MCF 10A (cell line): ENCODE results near the gene KCNJ3. TPM values are rescaled to one million over a fixed set of nuclear protein-coding genes. Genes with fewer than 3 reads are reported as not detected.

Experiments used
- BruUV-seq: library from RNA; stranded (reverse); fragments of 400-500 nt; replicated peaks from 2 replicates; lab custom pipeline; 2021; lab: Mats Ljungman, UMichigan
- CTCF ChIA-PET: fragments of 300-600 bp; sonication (Branson Sonifier 250); formaldehyde crosslinking; extraction: SDS; loops from one replicate; lab custom pipeline; 2021; ENCODE audit warnings: antibody characterized with exemption, inconsistent platforms; lab: Yijun Ruan, JAX
- POLR2A ChIA-PET: fragments of 300-600, 350-650 bp; sonication (Branson Sonifier 250); formaldehyde crosslinking; extraction: SDS; loops from one replicate; lab custom pipeline; 2020; ENCODE audit warnings: antibody characterized with exemption, inconsistent platforms; lab: Yijun Ruan, JAX
- DNase-seq: peaks from one replicate; pipeline ENCODE4 v3.0.0-alpha.2; 2018; ENCODE audit not compliant: unreplicated experiment
- H3K27ac Mint-ChIP-seq: one replicate; pipeline ENCODE4 v1.8.0; 2022; ENCODE audit warnings: mild to moderate bottlenecking, low read depth, mixed read lengths; ENCODE audit not compliant: unreplicated experiment
- H3K27me3 Mint-ChIP-seq: one replicate; pipeline ENCODE4 v1.8.0; 2022; ENCODE audit warnings: mixed read lengths; ENCODE audit not compliant: insufficient read depth, unreplicated experiment
- H3K36me3 Mint-ChIP-seq: one replicate; pipeline ENCODE4 v1.8.0; 2022; ENCODE audit warnings: mild to moderate bottlenecking, moderate library complexity, mixed read lengths; ENCODE audit not compliant: insufficient read depth, unreplicated experiment
- H3K4me1 Mint-ChIP-seq: one replicate; pipeline ENCODE4 v1.8.0; 2022; ENCODE audit warnings: mixed read lengths; ENCODE audit not compliant: insufficient read depth, unreplicated experiment
- H3K4me3 Mint-ChIP-seq: one replicate; pipeline ENCODE4 v1.8.0; 2022; ENCODE audit warnings: mild to moderate bottlenecking, moderate library complexity, mixed read lengths; ENCODE audit not compliant: unreplicated experiment
- H3K9me3 Mint-ChIP-seq: one replicate; pipeline ENCODE4 v1.8.0; 2022; ENCODE audit warnings: mixed read lengths; ENCODE audit not compliant: unreplicated experiment
- intact Hi-C: fragments of 100-400 bp; cut with micrococcal nuclease; formaldehyde crosslinking; loops from 2 replicates; pipeline ENCODE4 v1.14.1; 2022
- total RNA-seq: library from RNA; stranded (reverse); gene quantifications from 2 replicates; pipeline ENCODE4 v1.2.3, GENCODE V29; 2022
- TF ChIP-seq, protein P1 (sequence below): fragments of 200-600 bp; IDR thresholded peaks from one replicate; pipeline ENCODE4 v1.8.0; 2022; ENCODE audit warnings: antibody characterized with exemption, mild to moderate bottlenecking; ENCODE audit not compliant: unreplicated experiment

Gene KCNJ3
- total RNA-seq, 1 experiment from 2014 or later = not detected

DNA sequence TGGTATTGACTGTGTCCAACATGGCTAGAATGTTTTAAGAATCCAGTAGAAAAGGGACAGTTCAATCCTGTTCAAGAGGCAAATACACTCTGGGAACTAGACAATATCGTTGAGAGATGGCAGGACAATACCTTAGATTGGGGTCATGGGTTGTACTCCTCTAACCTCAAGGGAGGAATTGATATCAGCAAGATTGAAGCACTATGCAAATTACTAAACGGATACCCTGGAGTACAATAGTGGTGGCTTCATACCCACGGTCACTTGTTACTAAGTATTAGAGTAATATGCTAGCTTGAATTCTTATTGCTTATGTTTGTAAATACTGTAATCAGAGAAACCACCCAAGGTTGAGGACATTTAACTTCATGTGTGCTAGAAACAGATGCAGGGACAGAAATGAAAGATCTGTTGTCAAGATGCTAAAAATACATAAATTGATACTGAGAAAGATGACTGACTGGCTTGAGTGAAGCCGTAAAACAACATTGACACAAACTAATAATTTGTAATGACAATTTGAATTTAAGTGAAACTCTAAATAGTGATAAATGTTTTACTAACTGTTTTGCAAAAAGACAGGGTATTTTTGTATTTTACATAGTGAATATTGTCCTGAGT, 73.3 kb downstream of the KCNJ3 start:
- no peak for DNase-seq
- Mint-ChIP-seq H3K4me3 (no peak overlapping the region), H3K4me1 (no peaks in the 10 kb centered on the region), H3K27ac (no peak overlapping the region), H3K36me3 (no peaks in the 10 kb centered on the region), H3K27me3 (peaks cover 72% of the 10 kb centered on the region), H3K9me3 (no peaks in the 10 kb centered on the region)
- BruUV-seq = no TSS peak
- TF ChIP-seq, protein P1, sequence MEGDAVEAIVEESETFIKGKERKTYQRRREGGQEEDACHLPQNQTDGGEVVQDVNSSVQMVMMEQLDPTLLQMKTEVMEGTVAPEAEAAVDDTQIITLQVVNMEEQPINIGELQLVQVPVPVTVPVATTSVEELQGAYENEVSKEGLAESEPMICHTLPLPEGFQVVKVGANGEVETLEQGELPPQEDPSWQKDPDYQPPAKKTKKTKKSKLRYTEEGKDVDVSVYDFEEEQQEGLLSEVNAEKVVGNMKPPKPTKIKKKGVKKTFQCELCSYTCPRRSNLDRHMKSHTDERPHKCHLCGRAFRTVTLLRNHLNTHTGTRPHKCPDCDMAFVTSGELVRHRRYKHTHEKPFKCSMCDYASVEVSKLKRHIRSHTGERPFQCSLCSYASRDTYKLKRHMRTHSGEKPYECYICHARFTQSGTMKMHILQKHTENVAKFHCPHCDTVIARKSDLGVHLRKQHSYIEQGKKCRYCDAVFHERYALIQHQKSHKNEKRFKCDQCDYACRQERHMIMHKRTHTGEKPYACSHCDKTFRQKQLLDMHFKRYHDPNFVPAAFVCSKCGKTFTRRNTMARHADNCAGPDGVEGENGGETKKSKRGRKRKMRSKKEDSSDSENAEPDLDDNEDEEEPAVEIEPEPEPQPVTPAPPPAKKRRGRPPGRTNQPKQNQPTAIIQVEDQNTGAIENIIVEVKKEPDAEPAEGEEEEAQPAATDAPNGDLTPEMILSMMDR = no peak
- ChIA-PET POLR2A (no interaction called here), CTCF (interaction anchor here (0.6 to 1.0 kb wide), 2 partner anchors 55 to 1644 kb away, joined by 3 to 4 read pairs; no protein-coding TSS in a partner anchor)
- intact Hi-C loops = no loop called here

DNA sequence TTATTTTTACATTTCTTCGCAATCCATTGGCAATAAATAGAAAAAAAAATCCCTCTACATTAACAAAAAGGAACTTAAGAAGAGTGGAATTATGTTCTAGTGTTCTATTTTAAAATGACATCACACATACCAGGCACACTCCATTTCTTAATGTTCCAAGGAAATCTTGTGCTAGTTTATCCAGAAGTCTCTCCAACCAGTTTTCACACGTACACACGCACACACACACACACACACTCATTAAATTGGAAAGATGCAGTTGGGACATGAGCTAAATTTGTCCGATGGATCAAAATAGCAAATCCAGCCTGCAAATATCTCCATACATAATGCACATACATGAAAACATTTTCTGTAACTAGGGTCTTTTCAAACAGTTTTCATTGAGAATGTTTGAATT, 78.3 kb downstream of the KCNJ3 start:
- H3K4me3 Mint-ChIP-seq = no peak overlapping the region
- H3K36me3 Mint-ChIP-seq = no peaks in the 10 kb centered on the region
- intact Hi-C loops = no loop called here
- ChIA-PET POLR2A (no interaction called here), CTCF (interaction anchor here (0.6 kb wide), 1 partner anchor 100 kb away, joined by 4 read pairs; no protein-coding TSS in a partner anchor)
- H3K27me3 Mint-ChIP-seq = peaks cover 70% of the 10 kb centered on the region
- BruUV-seq = no TSS peak
- no peaks in the 10 kb centered on the region for H3K9me3 Mint-ChIP-seq
- TF ChIP-seq, protein P1 = no peak
- DNase-seq = no peak
- H3K27ac Mint-ChIP-seq = no peak overlapping the region
- no peaks in the 10 kb centered on the region for H3K4me1 Mint-ChIP-seq

DNA sequence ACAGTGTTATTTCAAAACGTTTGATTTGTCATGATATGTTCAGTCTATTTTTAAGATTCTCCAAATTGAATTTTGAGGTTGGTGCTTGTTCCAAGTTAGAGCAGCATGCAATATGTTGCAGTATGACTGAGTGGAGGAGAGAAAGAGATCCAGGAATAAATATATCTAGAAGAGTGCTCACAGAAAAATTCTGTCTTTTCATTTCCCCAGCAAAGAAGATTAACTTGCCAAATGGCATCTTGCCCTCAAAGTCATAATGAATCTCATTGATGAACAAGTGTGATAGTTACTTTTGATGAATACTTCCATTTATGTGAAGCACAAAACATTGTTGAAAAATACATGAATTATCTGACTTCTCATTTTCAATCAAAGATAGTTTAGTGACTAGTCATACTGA, 95.9 kb downstream of the KCNJ3 start:
- no peak overlapping the region for H3K27ac Mint-ChIP-seq
- TF ChIP-seq, protein P1 = no peak
- no peaks in the 10 kb centered on the region for H3K4me1 Mint-ChIP-seq
- DNase-seq = no peak
- intact Hi-C loops = no loop called here
- ChIA-PET CTCF (no interaction called here), POLR2A (no interaction called here)
- no peaks in the 10 kb centered on the region for H3K36me3 Mint-ChIP-seq
- H3K9me3 Mint-ChIP-seq = no peaks in the 10 kb centered on the region
- peaks cover 62% of the 10 kb centered on the region for H3K27me3 Mint-ChIP-seq
- H3K4me3 Mint-ChIP-seq = no peak overlapping the region
- no TSS peak for BruUV-seq

DNA sequence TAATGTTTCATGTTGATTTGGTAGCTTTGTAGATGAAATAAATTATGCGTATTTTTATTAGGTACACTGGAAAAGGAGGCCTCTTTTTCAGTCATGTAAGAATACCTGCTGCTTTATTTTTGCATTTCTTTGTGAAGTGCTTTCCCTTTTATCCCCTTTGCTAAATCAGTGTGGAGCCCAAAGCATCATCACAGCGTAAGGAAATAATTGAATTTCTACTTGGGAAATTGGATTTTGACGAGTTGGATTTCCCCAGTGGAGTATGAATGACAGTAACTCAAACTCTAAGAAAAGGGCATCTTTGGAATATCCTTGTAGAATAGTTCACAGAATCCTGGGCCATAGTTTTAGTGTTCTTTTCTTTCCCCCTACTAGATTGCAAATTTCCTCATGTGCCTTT, 97.2 kb downstream of the KCNJ3 start:
- Mint-ChIP-seq H3K4me3 (no peak overlapping the region), H3K9me3 (no peaks in the 10 kb centered on the region), H3K4me1 (no peaks in the 10 kb centered on the region), H3K36me3 (no peaks in the 10 kb centered on the region), H3K27ac (no peak overlapping the region), H3K27me3 (peaks cover 65% of the 10 kb centered on the region)
- TF ChIP-seq, protein P1 = no peak
- no TSS peak for BruUV-seq
- POLR2A ChIA-PET = no interaction called here
- CTCF ChIA-PET = no interaction called here
- no peak for DNase-seq
- intact Hi-C loops = no loop called here
